Heart right ventricle (tissue), 16 donors: Measurements from ENCODE around the gene TCERG1L. TPM values are rescaled to one million over a fixed set of nuclear protein-coding genes. Genes with fewer than 3 reads are reported as not detected.
A peak's percentile ranks its signal among the peaks of the same experiment; 100 is the strongest.

Experiments
- ATAC-seq, 8 donors: fragments of 200-7000 bp; cut with Tn5 transposase; one replicate each; pipeline ENCODE4 v1.9.1; 2020; ENCODE audit warnings: mild to moderate bottlenecking in 8 of 8, moderate library complexity in 8 of 8, moderate number of reproducible peaks in 1 of 8
- DNase-seq, 2 donors: peaks; one replicate each; pipeline ENCODE4 v3.0.0-alpha.2; 2020
- H3K27ac ChIP-seq, 10 donors: fragments of 200-600 bp; sonication (generic) in 2 of 10; one replicate each; pipeline versions ENCODE4 v1.5.0 to v1.8.0; 2020 to 2022; ENCODE audit warnings: mild to moderate bottlenecking in 3 of 10
- H3K27me3 ChIP-seq, 7 donors: fragments of 200-600 bp; one replicate each; pipeline ENCODE4 v1.8.0; 2021 to 2022; ENCODE audit warnings: mild to moderate bottlenecking in 2 of 7
- H3K36me3 ChIP-seq, 9 donors: fragments of 200-600 bp; sonication (generic) in 1 of 9; one replicate each; pipeline versions ENCODE4 v1.5.0 to v1.8.0; 2020 to 2022; ENCODE audit warnings: mild to moderate bottlenecking in 2 of 9
- H3K4me1 ChIP-seq, 9 donors: fragments of 200-600 bp; sonication (generic) in 1 of 9; one replicate each; pipeline versions ENCODE4 v1.5.0 to v1.8.0; 2020 to 2022; ENCODE audit warnings: mild to moderate bottlenecking in 4 of 9
- H3K4me3 ChIP-seq, 10 donors: fragments of 200-600 bp; sonication (generic) in 2 of 10; one replicate each; pipeline versions ENCODE4 v1.5.0 to v1.8.0; 2020 to 2022; ENCODE audit warnings: mild to moderate bottlenecking in 7 of 10, moderate library complexity in 2 of 10
- H3K9me3 ChIP-seq, 11 donors: fragments of 200-600 bp in 10 of 11; sonication (generic) in 2 of 11; one replicate each; pipeline versions ENCODE4 v1.5.0 to v1.8.0; 2013 to 2022; ENCODE audit warnings: mild to moderate bottlenecking in 2 of 11, control low read depth in 1 of 11, moderate library complexity in 1 of 11
- WGBS, 2 donors: extraction: QIAGEN DNeasy Blood & Tissue Kit; methylation state at CpG; one replicate each; pipeline ENCODE4 v1.1.7; 2013; ENCODE audit warnings: inconsistent platforms in 1 of 2; 5-methylcytosine and 5-hydroxymethylcytosine counted together
- intact Hi-C, 10 donors: fragments of 100-400 bp; cut with DNase I; formaldehyde crosslinking; loops; one replicate each; pipeline versions ENCODE4 v1.11.1 to v1.14.2; 2022
- polyA plus RNA-seq, 2 donors: library from polyadenylated mRNA; stranded (reverse); fragments of 200-250 nt; gene quantifications; one replicate each; pipeline ENCODE4 v1.2.3, GENCODE V29; 2013
- total RNA-seq, 10 donors: library from RNA; stranded (reverse); fragmentation: NEBNext Ultra II Directional in 3 of 10; extraction: Animal tissue kit (Norgen Biotek cat#: 25700) in 3 of 10; gene quantifications; one replicate each; pipeline versions ENCODE4 v1.2.1 to v1.2.4, GENCODE V29; 2021 to 2023
- TF ChIP-seq, protein P1 (sequence below), 9 donors: fragments of 200-600 bp; sonication (generic) in 2 of 9; IDR thresholded peaks; one replicate each; pipeline versions ENCODE4 v1.5.0 to v1.8.0; 2021 to 2022; ENCODE audit warnings: antibody characterized with exemption in 9 of 9, mild to moderate bottlenecking in 5 of 9, moderate library complexity in 1 of 9
- donor health status: Arrhythmogenic right ventricular cardiomyopathy.
- donor health status: ischemic (EF 13 %, LVEDD 7.1; RV severe dilation, severe dysfunction).
- donor health status: healthy with polysubstance abuse.
- donor health status: DM: no; HTN: yes; CAD: no.
- donor health status: DM: no; HTN: no; CAD: no.
- donor health status: ischemic (EF 25% LVEDD 6.9; RV normal size, moderate dysfunction).
- donor health status: ischemic (EF 25% LVEDD 5.7; RV mildly dilated, moderate dysfunction).
- donor health status: healthy.
- donor health status: DM: yes; HTN: yes; CAD: no.
- donor health status: Ischemic cardiomyopathy.
- donor health status: ischemic (EF 35%, LVEDD 5.7; RV mildly dilated, moderate dysfunction).
- donor health status: nonischemic (EF 11% LVEDD 7.7; RV severe dilation, severe dysfunction).
- donor health status: DM: yes; HTN: yes; CAD: no.
- donor health status: PGD.
- donor health status: ischemic (EF 29% LVEDD 5.4; RV normal size, mild dysfunction).
- donor health status: nonischemic (EF 23%, LVEDD 6.1; RV moderate dilation, normal function).

The TCERG1L gene
- total and polyA plus RNA-seq, 12 donors: 0.09 TPM; not detected in 10

DNA sequence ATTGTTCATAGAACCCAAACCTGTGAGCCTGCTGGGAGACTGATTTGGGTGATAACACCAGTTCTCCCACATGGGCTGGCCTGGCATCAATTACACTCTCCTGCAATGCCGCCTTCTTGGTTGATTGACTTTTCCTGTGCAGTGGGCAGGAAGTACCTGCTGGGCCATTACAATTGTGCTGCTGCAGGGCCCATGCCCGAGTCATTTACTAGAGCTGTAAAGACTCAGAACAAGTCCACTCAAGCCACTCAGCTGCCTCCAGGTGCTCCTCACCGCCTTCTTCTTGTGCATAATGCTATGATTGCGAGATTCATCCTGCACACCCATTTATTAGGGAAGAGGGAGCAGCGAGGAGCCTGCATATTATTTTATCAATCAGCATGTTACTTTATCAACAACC lies 264.0 kb downstream of the TCERG1L start:
- no peaks in the 10 kb centered on the region for H3K9me3 ChIP-seq
- intact Hi-C loops: no loop called here
- no peaks in the 10 kb centered on the region for H3K36me3 ChIP-seq
- H3K4me1 ChIP-seq: no peaks in the 10 kb centered on the region
- WGBS, 2 donors: 72 to 75% methylated on average over 5 of the region's 5 CpGs
- ATAC-seq (no peak), DNase-seq (no peak)
- TF ChIP-seq, protein P1, sequence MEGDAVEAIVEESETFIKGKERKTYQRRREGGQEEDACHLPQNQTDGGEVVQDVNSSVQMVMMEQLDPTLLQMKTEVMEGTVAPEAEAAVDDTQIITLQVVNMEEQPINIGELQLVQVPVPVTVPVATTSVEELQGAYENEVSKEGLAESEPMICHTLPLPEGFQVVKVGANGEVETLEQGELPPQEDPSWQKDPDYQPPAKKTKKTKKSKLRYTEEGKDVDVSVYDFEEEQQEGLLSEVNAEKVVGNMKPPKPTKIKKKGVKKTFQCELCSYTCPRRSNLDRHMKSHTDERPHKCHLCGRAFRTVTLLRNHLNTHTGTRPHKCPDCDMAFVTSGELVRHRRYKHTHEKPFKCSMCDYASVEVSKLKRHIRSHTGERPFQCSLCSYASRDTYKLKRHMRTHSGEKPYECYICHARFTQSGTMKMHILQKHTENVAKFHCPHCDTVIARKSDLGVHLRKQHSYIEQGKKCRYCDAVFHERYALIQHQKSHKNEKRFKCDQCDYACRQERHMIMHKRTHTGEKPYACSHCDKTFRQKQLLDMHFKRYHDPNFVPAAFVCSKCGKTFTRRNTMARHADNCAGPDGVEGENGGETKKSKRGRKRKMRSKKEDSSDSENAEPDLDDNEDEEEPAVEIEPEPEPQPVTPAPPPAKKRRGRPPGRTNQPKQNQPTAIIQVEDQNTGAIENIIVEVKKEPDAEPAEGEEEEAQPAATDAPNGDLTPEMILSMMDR (IDR thresholded peaks at IDR 0.05): no peak
- no peak overlapping the region for H3K27ac ChIP-seq
- H3K27me3 ChIP-seq: peaks cover 0 to 37% (median 14%) of the 10 kb centered on the region in 7 donors
- H3K4me3 ChIP-seq: no peak overlapping the region

DNA sequence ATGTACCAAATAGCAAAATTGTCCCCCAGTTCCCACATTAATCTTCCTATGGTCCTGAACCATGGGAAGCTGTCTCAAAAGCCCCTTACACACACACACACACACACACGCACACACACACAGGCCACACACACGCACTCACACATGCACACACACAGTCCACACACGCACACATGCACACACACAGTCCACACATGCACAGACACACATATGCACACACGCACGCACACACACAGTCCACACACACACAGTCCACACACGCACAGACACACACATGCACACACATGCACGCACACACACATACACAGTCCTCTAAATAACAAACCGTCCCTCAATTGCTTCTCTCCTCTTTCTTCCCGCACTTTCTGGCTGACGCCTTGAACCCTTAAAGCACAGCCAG lies 265.3 kb downstream of the TCERG1L start:
- Histone ChIP-seq H3K36me3 (no peaks in the 10 kb centered on the region), H3K27ac (no peak overlapping the region), H3K9me3 (peaks cover 0 to 5% (median 0%) of the 10 kb centered on the region in 11 donors), H3K27me3 (peaks cover 0 to 37% (median 14%) of the 10 kb centered on the region in 7 donors), H3K4me3 (no peak overlapping the region), H3K4me1 (no peaks in the 10 kb centered on the region)
- ATAC-seq (peak in 1 of 8 donors; percentile 37), DNase-seq (no peak)
- 90 to 92% methylated on average over 10 of the region's 10 CpGs for WGBS, 2 donors
- TF ChIP-seq, protein P1 (IDR thresholded peaks at IDR 0.05): no peak
- intact Hi-C loops: no loop called here

DNA sequence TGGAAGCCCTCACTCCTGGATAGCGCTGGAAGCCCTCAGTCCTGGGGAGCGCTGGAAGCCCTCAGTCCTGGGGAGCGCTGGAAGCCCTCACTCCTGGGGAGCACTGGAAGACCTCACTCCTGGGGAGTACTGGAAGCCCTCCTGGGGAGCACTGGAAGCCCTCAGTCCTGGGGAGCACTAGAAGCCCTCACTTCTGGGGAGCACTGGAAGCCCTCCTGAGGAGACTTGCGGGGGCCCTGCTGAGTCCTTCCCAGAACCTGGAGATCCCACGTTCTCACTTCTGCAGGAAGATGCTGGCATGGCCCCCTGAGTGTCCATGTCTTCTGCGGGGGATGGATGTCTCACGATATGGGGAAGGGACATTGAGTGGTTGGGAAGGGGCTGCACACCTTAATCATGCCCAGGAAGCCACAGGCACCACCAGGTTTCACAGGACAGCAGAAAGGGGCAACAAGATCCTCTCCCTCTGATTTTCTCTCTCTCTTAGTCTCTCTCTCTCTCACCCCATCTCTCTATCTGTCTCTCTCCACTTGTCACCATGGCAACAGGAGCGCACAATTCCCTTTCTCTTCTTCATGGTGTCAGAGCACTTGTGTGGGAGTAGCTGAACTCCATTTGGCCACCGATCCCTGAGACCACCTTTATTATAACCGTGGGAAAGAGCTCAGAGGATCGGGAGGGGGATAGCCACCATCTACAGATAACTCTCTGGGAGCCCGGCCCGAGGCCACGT lies 267.0 kb downstream of the TCERG1L start:
- TF ChIP-seq, protein P1 (IDR thresholded peaks at IDR 0.05): no peak
- Histone ChIP-seq H3K4me1 (no peaks in the 10 kb centered on the region), H3K27ac (no peak overlapping the region), H3K27me3 (peaks cover 0 to 30% (median 8%) of the 10 kb centered on the region in 7 donors), H3K36me3 (no peaks in the 10 kb centered on the region), H3K4me3 (no peak overlapping the region), H3K9me3 (peaks cover 0 to 12% (median 0%) of the 10 kb centered on the region in 11 donors)
- no peak for ATAC-seq
- 80 to 85% methylated on average over 14 of the region's 14 CpGs for WGBS, 2 donors
- DNase-seq: no peak
- intact Hi-C loops: no loop called here

DNA sequence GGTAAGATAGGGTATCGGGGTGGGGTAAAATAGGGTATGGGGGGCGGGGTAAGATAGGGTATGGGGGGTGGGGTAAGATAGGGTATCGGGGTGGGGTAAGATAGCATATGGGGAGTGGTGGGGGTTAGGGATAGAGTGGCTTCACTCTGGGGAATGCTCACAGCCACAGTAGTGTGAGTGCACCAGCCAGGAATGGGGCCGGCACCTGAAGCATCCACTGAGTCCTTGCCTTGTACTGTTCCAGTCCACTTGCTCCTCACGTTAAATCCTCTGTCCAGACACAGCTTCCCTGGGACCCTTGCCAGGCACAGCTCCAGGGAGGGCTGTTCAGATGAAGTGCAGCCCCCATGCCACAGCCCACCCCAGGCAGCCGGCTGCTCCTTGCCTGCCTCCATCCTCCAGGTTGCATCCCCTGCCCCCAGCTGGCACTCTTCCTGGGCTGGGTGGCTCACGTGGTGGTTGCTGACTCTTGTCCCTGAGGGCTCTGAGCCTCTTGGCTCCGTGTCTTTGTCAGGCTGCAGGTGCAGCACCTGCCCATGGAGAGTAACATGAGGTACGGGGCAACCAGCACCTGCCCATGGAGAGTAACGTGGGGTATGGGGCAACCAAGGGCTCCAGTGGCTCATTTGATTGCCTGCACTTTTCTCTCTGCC lies 268.4 kb downstream of the TCERG1L start:
- Histone ChIP-seq H3K9me3 (peaks cover 0 to 12% (median 0%) of the 10 kb centered on the region in 11 donors), H3K27ac (no peak overlapping the region), H3K27me3 (peaks cover 0 to 23% (median 4%) of the 10 kb centered on the region in 7 donors), H3K4me1 (no peaks in the 10 kb centered on the region), H3K36me3 (no peaks in the 10 kb centered on the region), H3K4me3 (no peak overlapping the region)
- intact Hi-C loops: no loop called here
- DNase-seq (no peak), ATAC-seq (no peak)
- TF ChIP-seq, protein P1 (IDR thresholded peaks at IDR 0.05): no peak
- 69 to 73% methylated on average over 9 to 10 of the region's 10 CpGs for WGBS, 2 donors
